B cell (primary cell): Measurements from ENCODE around the gene UBL4A. TPM values are rescaled to one million over a fixed set of nuclear protein-coding genes. Genes with fewer than 3 reads are reported as not detected.

Source experiments
- ATAC-seq: fragments of 200-7000 bp; cut with Tn5 transposase; one replicate; pipeline ENCODE4 v1.10.0; 2021; ENCODE audit warnings: low read depth, mild to moderate bottlenecking, moderate number of reproducible peaks, moderate library complexity
- CTCF ChIA-PET: fragments of 350-600 bp; sonication (Branson Sonifier 250); formaldehyde crosslinking; loops from one replicate; lab custom pipeline; 2021; ENCODE audit warnings: antibody characterized with exemption, inconsistent platforms; lab: Charles Lee
- POLR2A ChIA-PET: fragments of 350-600 bp; sonication (Branson Sonifier 250); formaldehyde crosslinking; loops from one replicate; lab custom pipeline; 2021; ENCODE audit warnings: antibody characterized with exemption; lab: Charles Lee
- DNase-seq: peaks from one replicate; pipeline ENCODE4 v3.0.0; 2013
- H2AFZ ChIP-seq: 2 replicates; pipeline ENCODE4 v1.6.1; 2012; ENCODE audit warnings: mild to moderate bottlenecking, low read depth, low read length; ENCODE audit not compliant: insufficient read depth, poor library complexity, severe bottlenecking
- H3K27ac ChIP-seq, 2 donors: 1 replicate in 1 of 2; 2 replicates in 1 of 2; pipeline ENCODE4 v1.5.1; 2012 to 2013; ENCODE audit warnings: low read length in 2 of 2, mild to moderate bottlenecking in 2 of 2, moderate library complexity in 1 of 2
- H3K27me3 ChIP-seq, 4 experiments: fragments of 200-600 bp in 1 of 4; sonication (generic) in 1 of 4; replicated peaks in 1 of 4; 1 replicate in 2 of 4; 2 replicates in 2 of 4; pipeline versions ENCODE4 v1.6.1 to v1.7.0; 2013 to 2016; ENCODE audit warnings: low read length in 3 of 4, mild to moderate bottlenecking in 2 of 4, mixed read lengths in 1 of 4, moderate library complexity in 1 of 4; ENCODE audit not compliant: insufficient read depth in 4 of 4, control insufficient read depth in 3 of 4; ENCODE audit errors: control extremely low read depth in 1 of 4
- H3K36me3 ChIP-seq, 2 experiments: replicated peaks in 1 of 2; 1 replicate in 1 of 2; 2 replicates in 1 of 2; pipeline versions ENCODE4 v1.6.1 to v1.7.1; 2013; ENCODE audit warnings: low read length in 1 of 2; ENCODE audit not compliant: insufficient read depth in 2 of 2, control insufficient read depth in 1 of 2; ENCODE audit errors: control extremely low read depth in 1 of 2, extremely low read depth in 1 of 2
- H3K4me1 ChIP-seq, 2 donors: fragments of 200-600 bp in 1 of 2; sonication (generic) in 1 of 2; 1 replicate in 1 of 2; 2 replicates in 1 of 2; pipeline versions ENCODE4 v1.5.1 to v1.6.1; 2013 to 2017; ENCODE audit warnings: low read length in 2 of 2; ENCODE audit not compliant: control insufficient read depth in 2 of 2, insufficient read depth in 2 of 2
- H3K4me2 ChIP-seq: replicated peaks from 2 replicates; pipeline ENCODE3; 2012; ENCODE audit warnings: mild to moderate bottlenecking, low read depth, low read length; ENCODE audit not compliant: poor library complexity, severe bottlenecking
- H3K4me3 ChIP-seq, 5 experiments: fragments of 200-600 bp in 1 of 5; sonication (generic) in 1 of 5; 1 replicate in 3 of 5; 2 replicates in 2 of 5; pipeline versions ENCODE4 v1.5.1 to v1.7.0; 2011 to 2016; ENCODE audit warnings: low read length in 4 of 5, mild to moderate bottlenecking in 4 of 5, low read depth in 2 of 5, control low read depth in 1 of 5, moderate library complexity in 1 of 5; ENCODE audit not compliant: insufficient read depth in 1 of 5; ENCODE audit errors: control extremely low read depth in 1 of 5, extremely low read depth in 1 of 5
- H3K79me2 ChIP-seq: fragments of 200-600 bp; sonication (generic); one replicate; pipeline ENCODE4 v1.6.0; 2016; ENCODE audit warnings: low read length; ENCODE audit not compliant: control insufficient read depth, insufficient read depth
- H3K9ac ChIP-seq: fragments of 200-600 bp; sonication (generic); 2 replicates; pipeline ENCODE4 v1.6.1; 2017; ENCODE audit warnings: mild to moderate bottlenecking, low read length, moderate library complexity
- H3K9me3 ChIP-seq, 3 donors: one replicate each; pipeline versions ENCODE4 v1.6.1 to v1.7.1; 2013; ENCODE audit warnings: low read length in 2 of 3; ENCODE audit not compliant: control insufficient read depth in 2 of 3, insufficient read depth in 1 of 3; ENCODE audit errors: control extremely low read depth in 1 of 3
- H4K20me1 ChIP-seq: 2 replicates; pipeline ENCODE4 v1.6.0; 2012; ENCODE audit warnings: mild to moderate bottlenecking, low read length; ENCODE audit not compliant: insufficient read depth, control insufficient read depth, poor library complexity, severe bottlenecking
- H3K27ac Mint-ChIP-seq: one replicate; pipeline ENCODE4 v1.8.0; 2021; ENCODE audit warnings: mixed read lengths
- H3K27me3 Mint-ChIP-seq: one replicate; pipeline ENCODE4 v1.8.0; 2021; ENCODE audit warnings: mixed read lengths
- H3K4me1 Mint-ChIP-seq: one replicate; pipeline ENCODE4 v1.8.0; 2021; ENCODE audit warnings: mixed read lengths
- H3K4me3 Mint-ChIP-seq: one replicate; pipeline ENCODE4 v1.8.0; 2021; ENCODE audit warnings: mixed read lengths
- H3K9me3 Mint-ChIP-seq: one replicate; pipeline ENCODE4 v1.8.0; 2022; ENCODE audit warnings: mixed read lengths; ENCODE audit not compliant: insufficient read depth
- CTCF ChIP-seq: fragments of 200-600 bp; IDR thresholded peaks from one replicate; pipeline ENCODE4 v1.8.0; 2022; ENCODE audit warnings: antibody characterized with exemption, mild to moderate bottlenecking
- EZH2 ChIP-seq: IDR thresholded peaks from 2 replicates; pipeline ENCODE4 v1.6.1; 2012; ENCODE audit warnings: borderline replicate concordance, low read depth, mild to moderate bottlenecking, moderate library complexity, low read length; ENCODE audit not compliant: insufficient read depth, poor library complexity, severe bottlenecking
- WGBS: methylation state at CpG from one replicate; pipeline ENCODE4 v1.1.5; 2013; ENCODE audit warnings: missing lambda C conversion rate; ENCODE audit not compliant: insufficient coverage; 5-methylcytosine and 5-hydroxymethylcytosine counted together
- intact Hi-C: fragments of 100-400 bp; cut with micrococcal nuclease; formaldehyde crosslinking; loops from one replicate; pipeline ENCODE4 v1.10.0; 2022
- polyA plus RNA-seq: library from polyadenylated mRNA; depleted of rRNA; stranded (reverse); fragments of >200 nt; gene quantifications from 2 replicates; pipeline ENCODE4 v1.2.3, GENCODE V29; 2012
- total RNA-seq, 2 donors: library from RNA; stranded (reverse); fragments of 120-200 nt in 1 of 2; gene quantifications; 1 replicate in 1 of 2; 2 replicates in 1 of 2; pipeline versions ENCODE4 v1.2.3 to v1.2.4, GENCODE V29; 2013 to 2022

Gene UBL4A
- total and polyA plus RNA-seq, 2 donors (not counting 1 experiment from before 2014, with no cell fraction given), result 13.1 to 23.3 TPM

GRCh38 chrX:154436374-154436982 lies 49.9 kb downstream of the UBL4A start:
- Histone ChIP-seq H4K20me1 (peaks cover 6% of the 10 kb centered on the region), H3K79me2 (peaks cover 27% of the 10 kb centered on the region), H2AFZ (peak overlapping the region; percentile 68), H3K9ac (peak overlapping the region; percentile 64), H3K4me1 (peaks cover 10 to 19% of the 10 kb centered on the region in 2 donors), H3K9me3 (no peaks in the 10 kb centered on the region), H3K4me3 (peak overlapping the region in 4 of 5 experiments; percentile 21 to 65 (median 60)), H3K27ac (peak overlapping the region; percentile 59 to 80), H3K36me3 (peaks cover 0 to 19% of the 10 kb centered on the region in 2 experiments), H3K27me3 (no peaks in the 10 kb centered on the region), H3K4me2 (peak overlapping the region; percentile 80)
- WGBS, result 16% methylated on average over 29 of the region's 78 CpGs
- ATAC-seq, result peak; percentile 74
- Mint-ChIP-seq H3K27ac (peak overlapping the region; percentile 92), H3K4me1 (peaks cover 14% of the 10 kb centered on the region), H3K9me3 (no peaks in the 10 kb centered on the region), H3K27me3 (no peaks in the 10 kb centered on the region), H3K4me3 (peak overlapping the region; percentile 84)
- TF ChIP-seq EZH2 (no peak), CTCF (no peak)
- DNase-seq, result peak; percentile 77
- intact Hi-C loops, result loop anchor here (1.0 kb wide), 1 partner anchor 8 kb away; the partner anchor contains the start of gene ATP6AP1
- ChIA-PET POLR2A (interaction anchor here (0.9 to 1.6 kb wide), 2 partner anchors 15 to 38 kb away, joined by 3 read pairs; partner anchors contain the start of gene RPL10), CTCF (no interaction called here)

- H3K4me1 Mint-ChIP-seq, result peaks cover 22% of the 10 kb centered on the region
- no peaks in the 10 kb centered on the region for H3K27me3 ChIP-seq
- no peaks in the 10 kb centered on the region for H3K27me3 Mint-ChIP-seq
- no peak overlapping the region for H3K27ac Mint-ChIP-seq
- ATAC-seq (no peak), DNase-seq (no peak)
- H3K79me2 ChIP-seq, result peaks cover 27% of the 10 kb centered on the region
- CTCF ChIA-PET, result no interaction called here
- 97% methylated on average over 10 of the region's 19 CpGs for WGBS
- H3K9me3 ChIP-seq, result no peaks in the 10 kb centered on the region
- no peak overlapping the region for H3K4me3 ChIP-seq
- no peak for TF ChIP-seq EZH2
- no peak for TF ChIP-seq CTCF
- POLR2A ChIA-PET, result interaction anchor here (1.6 kb wide), 1 partner anchor 37 kb away, joined by 3 read pairs; the partner anchor contains the start of gene RPL10
- H3K27ac ChIP-seq, result no peak overlapping the region
- intact Hi-C loops, result no loop called here
- H2AFZ ChIP-seq, result no peak overlapping the region
- no peak overlapping the region for H3K9ac ChIP-seq
- peaks cover 10 to 19% of the 10 kb centered on the region in 2 donors for H3K4me1 ChIP-seq
- no peaks in the 10 kb centered on the region for H3K9me3 Mint-ChIP-seq
- no peak overlapping the region for H3K4me2 ChIP-seq
- H3K36me3 ChIP-seq, result peaks cover 0 to 11% of the 10 kb centered on the region in 2 experiments
- peaks cover 6% of the 10 kb centered on the region for H4K20me1 ChIP-seq
- H3K4me3 Mint-ChIP-seq, result no peak overlapping the region
These were observed 51.2 kb downstream of the UBL4A start for GRCh38 chrX:154435171-154435733.
